Stimulated activated CD8-positive, alpha-beta memory T cell treated with anti-CD3 and anti-CD28 coated beads, Interleukin-12 subunit alpha, Interleukin-12 subunit beta, amount 100 ng/mL, for 4 hours (primary cell): Measurements from ENCODE around the gene UNG.
"Not testable (repeated sequence)": the region's sequence is repeated elsewhere in the genome, so short reads cannot be mapped to it uniquely, and the experiment has no call there.

Source experiments
- DNase-seq: peaks from one replicate; pipeline ENCODE4 v3.0.0-alpha.2; 2020; ENCODE audit warnings: low read depth

UNG gene

GRCh38 chr12:109121346-109121880, 24.0 kb downstream of the UNG start:
- DNase-seq, result no peak

DNA sequence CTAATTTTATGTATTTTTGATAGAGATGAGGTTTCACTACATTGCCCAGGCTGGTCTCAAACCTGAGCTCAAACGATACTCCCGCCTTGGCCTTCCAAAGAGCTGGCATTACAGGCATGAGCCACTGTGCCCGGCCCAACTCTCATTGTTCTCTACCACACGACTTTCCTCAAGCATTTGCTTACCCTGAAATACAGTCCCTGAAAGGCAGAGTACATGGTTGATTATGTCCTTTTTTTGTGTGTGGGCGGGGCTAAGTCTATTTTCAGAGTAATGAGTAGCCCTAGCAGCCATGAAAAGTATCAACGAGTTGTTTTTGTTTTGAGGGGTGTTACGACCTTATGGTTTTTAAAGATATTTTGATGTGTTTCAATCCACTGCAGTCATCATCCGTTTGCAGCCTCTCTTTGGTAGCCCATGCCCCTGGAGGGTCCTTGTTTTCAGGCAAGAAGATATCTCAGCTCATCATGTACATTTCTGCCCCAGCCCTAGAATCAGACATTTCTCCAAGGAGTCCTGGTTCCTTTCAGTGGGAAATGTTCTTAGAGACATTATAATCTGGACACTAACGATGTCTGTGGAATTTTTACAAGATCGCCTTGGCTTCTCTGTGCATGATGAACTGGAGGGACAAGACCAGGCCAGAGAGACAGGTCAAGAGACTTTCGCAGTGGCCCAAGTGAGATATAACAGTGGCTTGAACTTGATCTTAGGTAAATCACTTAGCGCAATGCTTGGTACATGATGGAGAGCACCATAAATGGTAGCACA, 27.7 kb downstream of the UNG start:
- DNase-seq, result no peak

GRCh38 chr12:109125791-109126190, 28.4 kb downstream of the UNG start:
- no peak for DNase-seq

DNA sequence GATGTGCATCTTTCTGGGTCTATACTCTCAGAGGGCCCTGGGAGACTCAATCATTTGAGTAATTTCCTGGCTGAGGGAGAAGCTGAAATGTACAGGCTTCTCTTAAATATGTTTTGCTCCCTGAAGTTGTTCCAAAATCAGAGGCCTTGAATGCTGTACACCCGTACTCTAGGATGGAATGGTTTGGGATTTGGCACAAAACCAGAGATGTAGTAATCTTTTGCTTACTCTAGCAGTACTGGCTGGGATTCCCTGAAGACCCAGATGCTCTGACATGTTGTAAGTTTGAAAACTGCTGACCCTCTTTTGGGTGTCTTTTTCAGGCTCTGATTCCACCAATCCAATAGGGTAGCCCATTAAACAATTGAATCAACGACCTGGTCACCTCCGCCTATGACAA, 29.4 kb downstream of the UNG start:
- DNase-seq, result no peak

- no peak for DNase-seq
Observed at GRCh38 chr12:109127533-109128242, 30.3 kb downstream of the UNG start.

DNA sequence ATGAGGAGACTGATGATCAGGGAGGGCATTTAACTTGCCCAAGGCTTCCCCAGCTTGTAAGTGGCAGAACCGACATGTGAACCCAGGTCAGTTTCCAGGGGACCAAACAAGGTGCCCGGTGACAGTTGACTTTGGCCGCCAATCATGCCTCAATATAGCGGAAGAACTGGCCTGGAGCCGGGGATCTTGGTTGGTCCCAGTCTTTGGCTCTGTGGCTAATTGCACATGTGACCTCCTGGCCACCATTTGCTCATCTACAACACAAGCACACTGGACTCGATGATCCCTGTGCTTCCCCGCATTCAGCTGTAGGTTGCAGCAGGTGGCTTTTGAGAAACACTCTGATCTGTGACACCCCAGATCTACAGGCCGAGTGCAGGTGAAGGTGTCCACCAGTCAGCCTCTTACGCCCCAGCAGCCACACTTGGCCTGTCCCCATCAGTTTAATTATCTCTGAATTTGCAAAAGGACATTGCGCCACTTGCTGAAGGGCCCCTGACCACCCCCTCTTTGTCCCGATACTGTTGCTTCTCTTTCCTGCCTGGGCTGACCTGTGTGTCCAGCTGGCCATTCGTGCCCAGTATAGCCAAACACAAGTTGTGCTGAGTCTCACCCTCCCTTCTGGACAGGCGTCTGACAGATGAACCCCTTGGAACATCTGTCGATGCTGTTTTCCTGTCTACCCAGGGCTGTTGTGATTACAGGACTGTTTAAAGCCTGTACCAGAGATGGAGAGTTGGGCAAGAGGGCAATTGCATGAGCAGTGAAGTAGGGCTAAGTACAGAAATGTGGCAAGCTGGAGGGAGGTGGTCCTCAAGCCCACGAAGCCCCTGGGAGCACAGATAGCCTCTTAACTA, 33.1 kb downstream of the UNG start:
- DNase-seq, result no peak

DNA sequence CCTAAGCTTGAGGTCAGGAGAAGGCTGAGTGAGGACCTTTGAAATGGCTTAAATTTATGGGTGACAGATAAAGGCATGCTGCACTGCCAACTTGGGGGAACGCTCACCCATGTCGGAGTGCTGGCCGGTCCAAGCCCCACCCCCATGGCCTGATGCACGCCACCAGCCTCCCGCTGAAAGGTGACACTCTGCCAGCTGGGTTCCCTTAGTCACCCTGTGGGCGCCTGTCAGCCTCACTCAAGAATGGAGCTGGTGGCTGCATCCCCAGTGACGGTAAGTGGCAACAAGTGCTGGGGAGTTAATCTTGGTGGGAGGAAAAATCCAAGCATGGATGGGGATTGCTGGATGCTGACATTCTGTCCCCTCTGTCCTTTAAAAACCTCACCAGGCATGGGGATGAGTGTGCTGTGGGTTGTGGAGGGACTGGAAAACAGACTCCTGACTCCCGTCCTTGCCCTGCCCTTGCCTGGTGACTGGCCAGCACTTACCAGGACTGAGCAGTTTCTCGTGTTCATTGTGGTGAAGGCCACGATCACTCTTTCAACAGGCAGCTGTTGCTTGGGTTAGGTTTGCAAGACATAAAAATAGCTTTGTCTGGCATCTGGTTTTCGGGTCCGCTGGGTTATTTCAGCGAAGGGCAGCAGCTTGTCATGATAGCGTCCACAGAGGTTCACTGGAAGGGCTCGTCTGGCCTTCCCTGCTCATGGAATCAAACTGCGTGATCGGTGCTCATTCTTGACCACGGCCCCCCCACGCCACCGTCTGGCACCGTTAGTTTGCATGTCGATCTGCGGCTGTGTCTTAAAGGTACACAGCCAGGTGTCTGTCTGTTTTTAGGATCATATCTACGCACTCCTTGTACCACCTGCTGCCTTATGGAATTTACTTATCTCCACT, 34.0 kb downstream of the UNG start:
- no peak for DNase-seq

- DNase-seq, result no peak
Observed at GRCh38 chr12:109134186-109134917, 37.0 kb downstream of the UNG start.

DNA sequence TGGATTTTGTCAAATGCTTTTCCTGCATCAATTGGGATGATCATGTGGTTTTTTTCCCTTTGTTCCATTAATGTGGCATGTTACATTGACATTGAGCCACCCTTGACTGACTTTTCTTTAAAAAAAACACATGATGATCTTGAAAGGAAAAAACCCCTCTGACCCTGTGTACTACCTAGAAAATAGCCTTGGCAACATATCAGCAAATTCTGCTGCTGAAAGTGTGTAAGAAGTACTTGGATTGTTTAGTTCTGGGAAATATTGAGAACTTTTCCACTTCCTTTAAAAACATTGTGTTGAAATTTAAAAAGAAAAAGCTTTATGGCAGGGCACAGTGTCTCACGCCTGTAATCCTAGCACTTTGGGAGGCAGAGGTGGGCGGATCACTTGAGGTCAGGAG, 39.7 kb downstream of the UNG start:
- DNase-seq, result no peak

DNA sequence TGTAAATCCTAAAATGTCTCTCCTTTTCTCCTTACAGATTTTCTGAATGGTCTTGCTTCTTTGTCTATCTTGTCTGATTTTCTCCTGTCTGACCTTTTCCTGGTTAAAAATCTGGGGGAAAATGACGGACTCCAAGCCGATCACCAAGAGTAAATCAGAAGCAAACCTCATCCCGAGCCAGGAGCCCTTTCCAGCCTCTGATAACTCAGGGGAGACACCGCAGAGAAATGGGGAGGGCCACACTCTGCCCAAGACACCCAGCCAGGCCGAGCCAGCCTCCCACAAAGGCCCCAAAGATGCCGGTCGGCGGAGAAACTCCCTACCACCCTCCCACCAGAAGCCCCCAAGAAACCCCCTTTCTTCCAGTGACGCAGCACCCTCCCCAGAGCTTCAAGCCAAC, 42.0 kb downstream of the UNG start:
- DNase-seq, result no peak

DNA sequence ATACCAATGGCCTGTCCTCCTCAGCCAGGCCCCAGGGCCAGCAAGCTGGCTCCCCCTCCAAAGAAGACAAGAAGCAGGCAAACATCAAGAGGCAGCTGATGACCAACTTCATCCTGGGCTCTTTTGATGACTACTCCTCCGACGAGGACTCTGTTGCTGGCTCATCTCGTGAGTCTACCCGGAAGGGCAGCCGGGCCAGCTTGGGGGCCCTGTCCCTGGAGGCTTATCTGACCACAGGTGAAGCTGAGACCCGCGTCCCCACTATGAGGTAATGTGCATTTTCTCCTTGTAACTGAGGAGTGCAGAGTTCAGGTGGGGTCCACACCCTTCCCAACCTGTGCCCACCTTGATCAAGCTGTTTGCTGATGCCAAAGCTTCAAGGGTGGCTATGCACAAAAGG, 42.4 kb downstream of the UNG start:
- DNase-seq, result no peak

GRCh38 chr12:109140560-109140959, 43.2 kb downstream of the UNG start:
- no peak for DNase-seq

DNA sequence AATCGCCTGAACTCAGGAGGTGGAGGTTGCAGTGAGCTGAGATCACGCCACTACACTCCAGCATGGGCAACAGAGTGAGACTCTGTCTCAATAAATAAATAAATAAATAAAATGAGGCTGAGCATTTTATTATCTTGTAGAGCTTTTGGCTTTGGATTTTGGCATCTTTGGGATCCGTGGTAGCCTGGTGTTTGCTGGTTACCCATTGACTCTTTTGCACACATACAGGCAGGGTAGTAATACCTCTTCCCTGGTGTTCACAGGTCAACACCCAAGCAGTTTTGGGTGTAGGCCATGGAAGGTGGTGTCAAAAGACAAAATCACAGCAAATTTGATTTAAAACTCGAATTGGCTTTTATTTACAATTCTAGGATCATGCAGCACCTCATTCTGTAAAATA, 46.8 kb downstream of the UNG start:
- no peak for DNase-seq

DNA sequence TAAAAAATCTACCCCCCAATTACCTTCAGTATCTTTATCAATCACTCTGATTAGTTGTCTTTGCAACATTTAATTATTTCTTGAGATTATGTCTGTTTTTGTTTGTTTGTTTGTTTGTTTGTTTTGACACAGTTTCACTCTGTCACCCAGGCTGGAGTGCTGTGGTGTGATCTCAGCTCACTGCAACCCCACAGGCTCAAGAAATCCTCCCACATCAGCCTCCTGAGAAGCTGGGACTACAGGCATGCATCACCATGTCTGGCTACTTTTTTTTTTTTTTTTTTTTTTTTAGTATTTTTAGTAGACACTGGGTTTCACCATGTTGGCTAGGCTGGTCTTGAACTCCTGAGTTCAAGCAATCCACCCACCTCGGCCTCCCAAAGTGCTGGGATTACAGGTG, 49.7 kb downstream of the UNG start:
- DNase-seq, result not testable (repeated sequence)

- no peak for DNase-seq
Observed at GRCh38 chr12:109147954-109148353, 50.6 kb downstream of the UNG start.

DNA sequence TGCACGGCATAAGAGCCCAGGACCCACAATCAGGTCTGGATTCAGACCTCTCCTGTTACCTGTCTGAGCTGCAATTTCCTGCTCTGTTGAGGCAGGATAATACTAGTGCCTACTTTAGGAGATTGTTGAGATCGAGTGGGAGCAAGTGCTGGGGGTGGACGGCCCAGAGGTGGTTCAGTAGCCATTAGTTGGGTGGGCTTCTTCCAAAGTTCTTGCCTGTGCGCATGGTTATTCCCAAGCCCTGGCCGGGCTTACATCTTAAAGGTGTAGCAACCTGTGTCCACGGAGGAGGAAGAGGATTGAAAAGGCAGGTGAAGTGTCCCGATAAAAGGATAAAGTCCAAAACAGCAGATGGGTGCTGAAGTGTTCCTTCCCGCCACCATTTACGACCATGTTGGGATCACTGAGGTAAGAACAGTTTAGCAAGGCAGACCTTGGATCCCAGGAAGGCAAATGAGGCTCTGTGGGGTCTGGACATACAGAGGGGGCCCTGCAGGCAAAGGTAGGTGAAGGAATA, 52.8 kb downstream of the UNG start:
- DNase-seq, result no peak

DNA sequence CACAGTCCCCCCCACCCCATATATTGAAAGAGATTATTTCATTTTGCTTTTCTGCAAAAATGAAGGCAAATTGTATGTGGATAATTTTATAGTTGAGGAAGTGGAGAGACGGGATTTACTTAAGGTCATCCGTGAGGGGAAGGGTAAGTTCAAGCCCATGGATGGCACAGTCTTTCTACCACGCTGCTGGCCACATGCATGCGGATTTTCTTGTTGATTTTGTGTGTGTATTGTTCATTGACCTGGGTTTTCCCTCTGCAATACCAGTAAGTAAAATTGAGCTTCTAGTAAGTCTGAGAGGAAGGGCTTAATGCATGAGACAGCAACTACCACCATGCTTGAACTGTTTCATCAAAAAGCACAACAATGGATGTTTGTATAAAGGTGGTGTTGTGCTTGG, 54.1 kb downstream of the UNG start:
- no peak for DNase-seq

DNA sequence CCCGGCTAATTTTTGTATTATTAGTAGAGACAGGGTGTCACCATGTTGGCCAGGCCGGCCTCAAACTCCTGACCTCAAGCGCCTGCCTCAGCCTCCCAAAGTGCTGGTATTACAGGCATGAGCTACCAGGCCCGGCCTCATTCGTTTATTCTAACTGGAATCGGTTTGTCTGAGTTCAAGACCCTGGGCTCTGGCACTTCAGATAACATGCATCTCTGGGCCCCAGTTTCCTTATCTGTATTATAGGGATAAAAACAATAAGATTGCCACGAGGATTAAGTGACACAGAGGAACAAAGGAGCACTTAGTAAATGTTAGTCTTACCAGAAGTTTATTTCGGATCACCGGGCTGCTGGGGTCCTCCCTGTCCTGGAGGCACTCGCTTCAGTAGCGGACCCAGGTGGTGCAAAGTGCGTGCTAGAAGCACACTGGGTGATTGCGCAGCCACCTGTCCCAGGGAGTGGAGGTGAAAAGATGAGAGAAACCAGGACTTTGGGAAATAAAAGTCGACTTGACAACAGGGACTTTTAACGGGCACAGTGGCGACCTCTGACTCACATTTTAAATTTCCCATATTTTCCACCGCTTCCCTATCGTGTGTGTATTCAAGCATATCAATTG, 56.5 kb downstream of the UNG start:
- no peak for DNase-seq

- DNase-seq, result peak; percentile 67
Observed at GRCh38 chr12:109154451-109155438, 57.3 kb downstream of the UNG start.
